Hair follicular keratinocyte (primary cell): ENCODE results near the gene F8. TPM values are rescaled to one million over a fixed set of nuclear protein-coding genes. Genes with fewer than 3 reads are reported as not detected.

Source experiments
- total RNA-seq: library from RNA; depleted of rRNA; stranded (reverse); fragments of >200 nt; gene quantifications from 2 replicates; pipeline ENCODE4 v1.2.3, GENCODE V29; 2015

The F8 gene
- 0.04 and 1.2 TPM in 2 replicates for total RNA-seq

DNA sequence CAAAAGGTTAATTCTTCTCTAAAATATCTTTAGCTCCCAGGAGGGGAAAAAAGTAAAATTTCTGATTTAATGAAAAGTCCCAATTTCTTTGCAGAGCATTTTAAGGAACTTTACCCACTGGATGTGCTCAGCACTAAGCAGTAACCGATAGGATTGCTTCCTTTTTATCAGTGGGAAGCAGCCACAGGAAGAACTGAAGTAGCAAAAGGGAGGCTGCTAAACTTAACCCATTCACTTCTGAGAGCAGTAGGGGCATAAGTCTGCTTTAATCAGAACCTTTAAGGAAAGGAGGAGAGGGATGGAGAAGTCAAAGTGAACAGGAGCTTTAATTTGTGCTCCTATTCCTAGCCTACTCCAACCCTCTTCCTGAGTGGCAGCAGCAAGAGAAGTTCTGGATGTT lies at the start of gene F8:
Gene F8 (minus strand): TSS at position 139 of the 400 bp plus-strand sequence. CDS start 171 bp downstream, outside the sequence.

DNA sequence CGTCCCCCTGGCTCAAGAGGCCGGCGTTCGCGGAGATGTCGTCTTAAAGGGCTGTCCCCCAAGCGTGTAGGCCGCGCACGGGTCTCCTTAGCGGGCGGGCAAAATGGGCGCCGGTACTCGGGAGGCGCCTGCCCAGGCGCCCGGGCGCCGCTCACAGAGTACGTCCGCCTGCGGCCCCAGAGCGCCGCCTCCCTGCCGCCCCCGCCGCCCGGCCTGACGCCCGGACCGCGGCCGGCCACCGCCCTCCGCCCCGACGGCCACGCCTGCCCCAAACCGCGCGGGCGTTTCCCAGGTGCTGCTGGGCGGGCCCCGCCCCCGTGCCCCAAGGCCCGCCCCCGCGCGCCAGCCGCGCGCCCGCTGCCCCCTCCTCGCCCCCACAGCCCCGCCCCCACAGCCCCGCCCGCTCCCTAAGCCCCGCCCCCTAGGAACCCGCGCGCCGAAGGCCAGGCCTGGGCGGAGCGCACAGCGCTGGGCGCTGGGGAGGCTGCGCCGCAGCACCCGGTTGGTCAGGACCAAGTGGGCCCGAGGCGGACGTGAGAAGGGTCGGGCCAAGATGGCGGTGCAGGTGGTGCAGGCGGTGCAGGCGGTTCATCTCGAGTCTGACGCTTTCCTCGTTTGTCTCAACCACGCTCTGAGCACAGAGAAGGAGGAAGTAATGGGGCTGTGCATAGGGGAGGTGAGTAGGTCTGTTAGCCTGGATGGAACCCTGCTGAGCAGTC lies 48.6 kb upstream of the F8 start, which contains the start of the genes BRCC3, CMC4 and MTCP1:
Gene BRCC3 (plus strand): TSS at position 534 of the 719 bp plus-strand sequence. CDS start 20 bp downstream, at position 554.
Gene CMC4 (minus strand): TSS at position 162 of the 719 bp plus-strand sequence. CDS start 7,113 bp downstream, outside the sequence.
Gene MTCP1 (minus strand): TSS at position 162 of the 719 bp plus-strand sequence. CDS start 5,126 bp downstream, outside the sequence.

DNA sequence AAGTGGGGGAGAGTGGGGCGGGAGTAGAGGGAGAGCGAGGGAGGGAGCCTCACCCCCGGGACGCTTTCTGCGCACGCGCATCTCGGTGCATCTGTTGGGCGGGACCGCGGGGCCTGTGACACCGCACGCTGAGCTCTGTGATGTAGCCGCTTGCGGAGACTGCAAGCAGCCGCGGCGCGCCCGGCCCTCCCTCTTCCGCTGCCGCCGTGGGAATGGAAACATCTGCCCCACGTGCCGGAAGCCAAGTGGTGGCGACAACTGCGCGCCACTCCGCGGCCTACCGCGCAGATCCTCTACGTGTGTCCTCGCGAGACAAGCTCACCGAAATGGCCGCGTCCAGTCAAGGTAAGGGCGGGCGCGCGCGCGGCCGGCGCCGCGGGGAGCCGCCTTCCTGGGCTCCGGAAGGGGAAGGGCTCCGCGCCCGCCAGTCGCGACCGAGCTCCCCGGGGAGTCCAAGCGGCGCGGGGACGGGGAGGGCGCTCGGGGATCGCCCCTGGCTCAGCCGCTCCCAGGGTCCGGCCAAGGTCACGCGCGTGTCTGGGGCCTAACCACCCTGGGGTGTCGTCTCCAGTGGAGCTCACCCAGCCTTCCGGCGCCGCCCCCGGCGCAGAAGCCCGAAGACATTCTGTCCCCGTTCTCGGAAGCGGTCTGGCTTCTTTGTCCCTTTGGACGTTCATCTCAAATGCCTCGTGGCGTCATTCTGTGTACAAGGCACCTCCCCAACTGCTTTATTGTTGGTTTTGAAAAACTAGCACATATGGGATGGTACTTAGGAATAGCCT lies 4.4 kb upstream of the F8 start, which contains the start of gene FUNDC2:
Gene FUNDC2 (plus strand): TSS at position 118 of the 782 bp plus-strand sequence. CDS start 95 bp downstream, at position 213.

DNA sequence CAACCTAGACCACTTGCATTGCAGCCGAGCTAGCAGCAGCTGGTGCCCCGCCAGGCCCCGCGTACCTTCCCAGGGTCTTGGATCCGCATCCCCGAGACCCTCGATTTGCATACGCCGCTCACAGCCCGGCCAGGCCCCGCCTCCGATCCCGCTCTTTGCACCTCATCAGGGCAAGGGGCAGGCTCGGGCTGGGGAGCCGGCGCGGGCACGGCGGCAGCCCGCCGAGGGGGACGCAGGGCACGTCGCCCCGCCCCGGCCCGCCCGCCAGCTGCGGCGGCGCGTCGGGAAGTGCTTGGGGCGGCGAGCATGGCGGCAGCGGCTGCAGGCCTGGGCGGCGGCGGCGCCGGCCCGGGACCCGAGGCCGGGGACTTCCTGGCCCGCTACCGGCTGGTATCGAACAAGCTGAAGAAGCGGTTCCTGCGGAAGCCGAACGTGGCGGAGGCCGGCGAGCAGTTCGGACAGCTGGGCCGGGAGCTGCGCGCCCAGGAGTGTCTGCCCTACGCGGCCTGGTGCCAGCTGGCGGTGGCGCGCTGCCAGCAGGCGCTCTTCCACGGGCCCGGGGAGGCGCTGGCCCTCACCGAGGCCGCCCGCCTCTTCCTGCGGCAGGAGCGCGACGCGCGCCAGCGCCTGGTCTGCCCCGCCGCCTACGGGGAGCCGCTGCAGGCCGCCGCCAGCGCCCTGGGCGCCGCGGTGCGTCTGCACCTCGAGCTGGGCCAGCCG lies 136.3 kb downstream of the F8 start, which contains the start of gene F8A1:
Gene F8A1 (plus strand): TSS at position 287 of the 720 bp plus-strand sequence. CDS start 20 bp downstream, at position 307.

DNA sequence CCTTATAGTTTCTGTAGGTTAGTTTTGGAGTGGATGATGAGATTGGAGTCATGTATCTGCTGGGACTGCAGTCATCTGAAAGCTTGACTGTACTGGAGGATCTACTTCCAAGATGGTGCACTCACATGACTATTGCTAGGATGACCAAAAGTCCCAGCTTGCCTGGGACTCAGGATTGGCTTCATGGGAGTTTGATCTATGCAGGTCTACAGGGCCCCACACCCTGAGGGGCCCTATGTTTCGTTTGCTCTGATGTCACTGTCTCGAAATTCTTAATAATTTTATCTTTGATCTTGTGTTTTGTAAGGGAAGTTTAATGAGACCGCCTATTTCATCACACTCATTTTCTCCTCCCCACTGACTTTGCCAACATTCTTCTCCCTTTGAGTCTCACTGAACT lies 188.0 kb downstream of the F8 start, which contains the start of gene SMIM9:
Gene SMIM9 (minus strand): TSS at position 101 of the 400 bp plus-strand sequence. CDS start 3,806 bp downstream, outside the sequence.

DNA sequence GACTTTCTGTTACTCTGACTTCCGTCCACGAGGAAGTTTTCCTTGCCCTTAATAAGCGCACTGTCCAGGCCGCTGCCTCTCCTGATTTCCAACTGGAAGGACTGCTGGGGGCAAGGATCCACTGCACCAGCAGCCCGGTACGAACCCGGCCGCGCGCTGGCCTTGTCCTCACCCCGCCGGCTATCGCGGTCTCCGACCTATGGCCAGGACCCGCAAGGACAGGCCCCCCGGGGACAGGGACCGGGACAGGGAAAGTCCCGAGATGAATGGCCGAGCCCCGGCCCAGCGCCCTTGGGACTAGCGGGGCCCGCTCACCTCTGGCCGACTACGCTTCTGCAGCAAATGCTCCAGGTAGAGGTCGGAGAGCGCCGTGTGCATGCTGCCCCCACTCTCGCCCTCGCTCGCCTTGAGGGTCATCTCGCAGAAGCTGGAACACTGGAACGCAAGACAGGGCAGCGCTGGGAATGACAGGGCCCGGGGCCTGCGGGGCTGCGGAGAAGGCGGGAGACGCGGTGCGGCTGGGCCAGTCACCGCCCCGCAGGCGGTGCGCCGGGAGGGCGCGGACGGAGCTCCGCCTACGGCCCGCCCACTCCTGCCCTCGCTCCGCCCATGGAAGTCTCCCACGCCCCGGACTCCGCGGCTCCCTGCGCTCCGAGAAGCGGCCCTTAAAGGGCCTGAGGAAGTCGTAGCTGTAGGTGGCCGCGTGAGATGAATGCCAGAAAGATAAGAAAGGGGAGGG lies 217.4 kb downstream of the F8 start, which contains the start of gene MPP1:
Gene MPP1 (minus strand): TSS at position 529 of the 739 bp plus-strand sequence. CDS start 112 bp downstream, at position 417.

Other genes starting within 250 kb of the F8 start
- 3.2 and 6.2 TPM in 2 replicates for gene MPP1, start 217.2 kb downstream of the F8 start, total RNA-seq
- not detected in 2 replicates for gene SMIM9, start 188.1 kb downstream of the F8 start, total RNA-seq
- 2.4 TPM in 1 of 2 replicates, not detected in the other for gene F8A1, start 136.4 kb downstream of the F8 start, total RNA-seq
- 39.1 and 47.0 TPM in 2 replicates for gene FUNDC2, start 4.1 kb upstream of the F8 start, total RNA-seq
- gene CMC4, start 48.4 kb upstream of the F8 start, total RNA-seq, result 17.2 and 20.3 TPM in 2 replicates
- gene MTCP1, start 48.4 kb upstream of the F8 start, total RNA-seq, result 1.6 and 5.5 TPM in 2 replicates
- 9.6 and 9.9 TPM in 2 replicates for gene BRCC3, start 48.8 kb upstream of the F8 start, total RNA-seq
- gene VBP1, start 193.7 kb upstream of the F8 start, total RNA-seq, result 50.2 and 68.5 TPM in 2 replicates
- gene RAB39B, start 241.8 kb upstream of the F8 start, total RNA-seq, result 0.30 and 1.8 TPM in 2 replicates